ENCODE measurements around the gene UBD. TPM values are rescaled to one million over a fixed set of nuclear protein-coding genes. Genes with fewer than 3 reads are reported as not detected.

UBD gene
- total RNA-seq, 2 experiments from 2014 or later: 0.31 TPM; not detected in 1

DNA sequence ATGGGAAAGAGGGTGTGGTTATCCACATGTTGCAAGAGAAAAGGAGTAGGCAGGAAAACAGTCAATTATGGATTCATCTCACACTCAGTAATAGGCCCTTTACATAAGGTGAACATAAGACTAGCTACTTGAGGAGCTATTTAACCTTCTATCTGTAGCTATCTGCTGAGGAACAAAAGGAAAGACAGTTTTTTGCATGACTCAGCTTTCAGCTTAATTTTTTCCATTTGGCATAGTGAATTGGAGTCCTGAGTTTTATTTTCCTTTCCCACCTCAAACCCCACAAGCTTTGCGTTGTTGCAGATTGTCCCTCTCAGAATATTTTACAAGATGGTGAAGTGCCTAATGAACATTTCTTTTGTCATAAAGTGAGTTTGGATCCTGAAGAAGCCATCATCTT, 32.4 kb downstream of the UBD start:
- intact Hi-C loops (cut with micrococcal nuclease): no loop called here
- H3K27me3 Mint-ChIP-seq (ENCODE audit: low read depth): peaks cover 26% of the 10 kb centered on the region
- H3K9me3 Mint-ChIP-seq: peaks cover 5% of the 10 kb centered on the region
- no peak overlapping the region for H3K4me3 Mint-ChIP-seq
- H3K27ac Mint-ChIP-seq: no peak overlapping the region
- no peaks in the 10 kb centered on the region for H3K4me1 Mint-ChIP-seq (ENCODE audit: low read depth)
- no peak for DNase-seq
- CTCF ChIA-PET: no interaction called here
- H3K36me3 Mint-ChIP-seq (ENCODE audit: low read depth): no peaks in the 10 kb centered on the region

- peaks cover 29% of the 10 kb centered on the region for H3K27me3 Mint-ChIP-seq (ENCODE audit: low read depth)
- H3K4me1 Mint-ChIP-seq (ENCODE audit: low read depth): no peaks in the 10 kb centered on the region
- H3K4me3 Mint-ChIP-seq: no peak overlapping the region
- no peaks in the 10 kb centered on the region for H3K36me3 Mint-ChIP-seq (ENCODE audit: low read depth)
- H3K9me3 Mint-ChIP-seq: peaks cover 5% of the 10 kb centered on the region
- intact Hi-C loops (cut with micrococcal nuclease): no loop called here
- CTCF ChIA-PET: no interaction called here
- no peak for DNase-seq
- H3K27ac Mint-ChIP-seq: no peak overlapping the region
Measured at GRCh38 chr6:29525311-29525639, 34.3 kb downstream of the UBD start.

GRCh38 chr6:29524444-29525310, 34.9 kb downstream of the UBD start:
- Mint-ChIP-seq H3K9me3 (peaks cover 5% of the 10 kb centered on the region), H3K27me3 (ENCODE audit: low read depth) (peaks cover 29% of the 10 kb centered on the region), H3K4me1 (ENCODE audit: low read depth) (no peaks in the 10 kb centered on the region), H3K27ac (no peak overlapping the region), H3K36me3 (ENCODE audit: low read depth) (no peaks in the 10 kb centered on the region), H3K4me3 (no peak overlapping the region)
- DNase-seq: no peak
- intact Hi-C loops (cut with micrococcal nuclease): no loop called here
- CTCF ChIA-PET: interaction anchor here (0.7 kb wide), 2 partner anchors 47 to 59 kb away, joined by 3 read pairs; no protein-coding TSS in a partner anchor

GRCh38 chr6:29524044-29524443, 35.5 kb downstream of the UBD start:
- no peak for DNase-seq
- H3K27ac Mint-ChIP-seq: no peak overlapping the region
- peaks cover 29% of the 10 kb centered on the region for H3K27me3 Mint-ChIP-seq (ENCODE audit: low read depth)
- no peaks in the 10 kb centered on the region for H3K4me1 Mint-ChIP-seq (ENCODE audit: low read depth)
- H3K4me3 Mint-ChIP-seq: no peak overlapping the region
- H3K9me3 Mint-ChIP-seq: peaks cover 5% of the 10 kb centered on the region
- intact Hi-C loops (cut with micrococcal nuclease): no loop called here
- no peaks in the 10 kb centered on the region for H3K36me3 Mint-ChIP-seq (ENCODE audit: low read depth)
- CTCF ChIA-PET: interaction anchor here (0.7 kb wide), 1 partner anchor 60 kb away, joined by 3 read pairs; no protein-coding TSS in a partner anchor

- H3K36me3 Mint-ChIP-seq (ENCODE audit: low read depth): no peaks in the 10 kb centered on the region
- no peak overlapping the region for H3K27ac Mint-ChIP-seq
- H3K9me3 Mint-ChIP-seq: peaks cover 5% of the 10 kb centered on the region
- H3K4me3 Mint-ChIP-seq: no peak overlapping the region
- intact Hi-C loops (cut with micrococcal nuclease): no loop called here
- no peak for DNase-seq
- no peaks in the 10 kb centered on the region for H3K4me1 Mint-ChIP-seq (ENCODE audit: low read depth)
- peaks cover 29% of the 10 kb centered on the region for H3K27me3 Mint-ChIP-seq (ENCODE audit: low read depth)
- CTCF ChIA-PET: no interaction called here
Measured at GRCh38 chr6:29522227-29522626, 37.3 kb downstream of the UBD start.

DNA sequence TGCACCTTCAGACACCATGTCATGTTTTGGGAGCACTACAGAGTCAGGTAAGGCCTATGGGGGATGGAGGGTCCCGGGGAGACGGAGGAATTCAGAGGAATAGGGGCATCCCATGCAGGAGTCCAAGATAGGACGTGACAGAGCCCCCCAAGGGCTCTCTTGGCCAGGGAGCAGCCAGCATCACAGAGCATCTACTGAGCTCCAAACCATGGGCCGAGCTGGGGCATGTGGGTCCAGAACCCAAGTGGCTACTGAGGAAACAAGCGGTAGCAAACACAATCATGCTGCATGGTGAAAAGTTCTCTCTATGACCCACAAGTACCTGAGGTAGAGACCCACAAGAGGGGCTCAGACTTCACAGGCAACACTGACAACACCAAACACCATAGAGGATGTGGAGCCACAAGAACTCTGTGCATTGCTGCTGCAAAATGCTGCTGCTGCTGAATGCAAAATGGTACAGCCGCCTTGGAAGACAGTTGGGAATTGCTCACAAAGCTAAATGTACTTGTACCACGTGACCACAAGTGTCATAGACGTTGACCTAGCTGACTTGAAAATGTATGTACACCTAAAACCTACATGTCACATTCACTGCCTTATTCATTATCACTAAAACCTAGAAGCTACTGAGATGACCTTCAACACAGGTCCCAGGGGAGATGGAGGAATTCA, 38.4 kb downstream of the UBD start:
- no peak for DNase-seq
- intact Hi-C loops (cut with micrococcal nuclease): no loop called here
- peaks cover 5% of the 10 kb centered on the region for H3K9me3 Mint-ChIP-seq
- no peaks in the 10 kb centered on the region for H3K36me3 Mint-ChIP-seq (ENCODE audit: low read depth)
- no peak overlapping the region for H3K4me3 Mint-ChIP-seq
- CTCF ChIA-PET: no interaction called here
- H3K27ac Mint-ChIP-seq: no peak overlapping the region
- H3K27me3 Mint-ChIP-seq (ENCODE audit: low read depth): peaks cover 25% of the 10 kb centered on the region
- peaks cover 3% of the 10 kb centered on the region for H3K4me1 Mint-ChIP-seq (ENCODE audit: low read depth)

- peaks cover 7% of the 10 kb centered on the region for H3K4me1 Mint-ChIP-seq (ENCODE audit: low read depth)
- H3K27ac Mint-ChIP-seq: no peak overlapping the region
- intact Hi-C loops (cut with micrococcal nuclease): no loop called here
- peaks cover 17% of the 10 kb centered on the region for H3K27me3 Mint-ChIP-seq (ENCODE audit: low read depth)
- no peak for DNase-seq
- H3K4me3 Mint-ChIP-seq: no peak overlapping the region
- CTCF ChIA-PET: no interaction called here
- H3K36me3 Mint-ChIP-seq (ENCODE audit: low read depth): no peaks in the 10 kb centered on the region
- peaks cover 5% of the 10 kb centered on the region for H3K9me3 Mint-ChIP-seq
Measured at GRCh38 chr6:29520232-29520631, 39.3 kb downstream of the UBD start.

DNA sequence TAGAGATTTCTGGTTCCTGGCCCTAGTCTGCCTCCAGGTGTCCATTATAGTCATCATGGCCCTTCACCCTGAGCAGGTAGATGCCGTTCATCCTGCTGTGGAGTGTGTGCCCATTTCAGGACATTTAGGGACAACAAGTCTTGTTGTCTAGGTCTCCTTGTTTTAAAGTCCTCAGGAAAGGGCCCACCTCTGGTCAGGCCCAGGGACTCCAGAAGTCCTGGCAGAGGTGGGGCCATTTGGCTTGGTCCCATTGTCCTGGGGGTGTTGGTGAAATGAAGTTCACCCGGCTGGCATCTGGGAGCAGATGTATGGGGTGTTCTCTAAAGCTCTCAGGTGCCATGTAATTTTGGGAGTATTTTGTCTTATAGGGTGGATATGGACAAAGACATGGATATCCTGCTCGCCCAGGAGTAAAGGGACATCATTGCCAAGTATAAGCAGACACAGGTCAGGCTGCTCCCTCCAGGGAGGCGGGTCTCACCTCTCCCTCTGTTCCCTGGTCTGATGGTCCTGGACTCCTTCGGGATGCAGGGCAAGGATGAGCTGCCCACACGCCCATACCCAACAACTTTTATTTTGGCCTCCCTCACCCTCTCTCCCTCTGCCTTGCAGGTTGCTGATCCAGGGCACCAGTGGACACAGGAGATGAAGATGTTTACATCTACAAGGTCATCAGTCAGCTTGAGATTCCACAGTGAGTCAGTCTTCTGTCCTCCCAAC, 40.1 kb downstream of the UBD start:
- H3K27ac Mint-ChIP-seq: no peak overlapping the region
- CTCF ChIA-PET: interaction anchor here (0.6 kb wide), 1 partner anchor 1673 kb away, joined by 3 read pairs; no protein-coding TSS in a partner anchor
- peaks cover 7% of the 10 kb centered on the region for H3K4me1 Mint-ChIP-seq (ENCODE audit: low read depth)
- H3K27me3 Mint-ChIP-seq (ENCODE audit: low read depth): peaks cover 13% of the 10 kb centered on the region
- no peak overlapping the region for H3K4me3 Mint-ChIP-seq
- intact Hi-C loops (cut with micrococcal nuclease): no loop called here
- H3K36me3 Mint-ChIP-seq (ENCODE audit: low read depth): no peaks in the 10 kb centered on the region
- DNase-seq: no peak
- H3K9me3 Mint-ChIP-seq: peaks cover 5% of the 10 kb centered on the region

GRCh38 chr6:29517728-29518440, 41.6 kb downstream of the UBD start:
- Mint-ChIP-seq H3K36me3 (ENCODE audit: low read depth) (no peaks in the 10 kb centered on the region), H3K4me1 (ENCODE audit: low read depth) (peaks cover 7% of the 10 kb centered on the region), H3K27me3 (ENCODE audit: low read depth) (peaks cover 8% of the 10 kb centered on the region), H3K9me3 (peaks cover 2% of the 10 kb centered on the region), H3K27ac (no peak overlapping the region), H3K4me3 (no peak overlapping the region)
- no peak for DNase-seq
- CTCF ChIA-PET: no interaction called here
- intact Hi-C loops (cut with micrococcal nuclease): no loop called here

DNA sequence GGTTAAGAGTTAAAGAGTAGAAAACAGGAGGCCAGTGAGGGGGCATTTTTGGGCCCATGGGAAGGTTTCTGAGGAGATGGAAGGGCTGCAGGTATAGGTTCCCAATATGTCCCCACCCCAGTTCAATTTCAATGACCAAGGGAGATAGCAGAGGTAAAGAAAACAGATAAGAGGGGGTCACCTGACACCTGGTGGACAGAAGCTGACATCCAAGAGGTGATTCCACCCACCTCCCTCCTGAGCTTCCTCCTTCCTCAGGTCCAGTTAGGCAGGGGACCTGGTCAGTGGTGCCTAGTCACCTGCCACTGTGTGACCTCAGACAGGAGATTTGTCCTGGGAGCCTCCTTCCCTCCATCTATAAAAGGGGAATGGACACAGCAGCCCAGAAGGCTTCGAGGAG, 42.3 kb downstream of the UBD start:
- intact Hi-C loops (cut with micrococcal nuclease): no loop called here
- H3K27ac Mint-ChIP-seq: no peak overlapping the region
- H3K4me1 Mint-ChIP-seq (ENCODE audit: low read depth): peaks cover 7% of the 10 kb centered on the region
- CTCF ChIA-PET: interaction anchor here (1.3 kb wide), 1 partner anchor 133 kb away, joined by 3 read pairs; no protein-coding TSS in a partner anchor
- no peak overlapping the region for H3K4me3 Mint-ChIP-seq
- H3K9me3 Mint-ChIP-seq: no peaks in the 10 kb centered on the region
- H3K36me3 Mint-ChIP-seq (ENCODE audit: low read depth): no peaks in the 10 kb centered on the region
- DNase-seq: no peak
- H3K27me3 Mint-ChIP-seq (ENCODE audit: low read depth): peaks cover 4% of the 10 kb centered on the region

- CTCF ChIA-PET: interaction anchor here (1.3 kb wide), 1 partner anchor 134 kb away, joined by 3 read pairs; no protein-coding TSS in a partner anchor
- Mint-ChIP-seq H3K4me1 (ENCODE audit: low read depth) (peaks cover 7% of the 10 kb centered on the region), H3K36me3 (ENCODE audit: low read depth) (no peaks in the 10 kb centered on the region), H3K4me3 (no peak overlapping the region), H3K27ac (no peak overlapping the region), H3K9me3 (no peaks in the 10 kb centered on the region), H3K27me3 (ENCODE audit: low read depth) (peaks cover 4% of the 10 kb centered on the region)
- intact Hi-C loops (cut with micrococcal nuclease): no loop called here
- peak; percentile 71 for DNase-seq
Measured at GRCh38 chr6:29516108-29516507, 43.4 kb downstream of the UBD start.

GRCh38 chr6:29510746-29511300, 48.7 kb downstream of the UBD start:
- CTCF ChIA-PET: no interaction called here

More at GRCh38 chr6:29510746-29511300, 48.7 kb downstream of the UBD start:
- intact Hi-C loops (cut with micrococcal nuclease): no loop called here
- Mint-ChIP-seq H3K4me3 (no peak overlapping the region), H3K9me3 (no peaks in the 10 kb centered on the region), H3K27ac (no peak overlapping the region), H3K4me1 (ENCODE audit: low read depth) (peaks cover 1% of the 10 kb centered on the region), H3K36me3 (ENCODE audit: low read depth) (no peaks in the 10 kb centered on the region), H3K27me3 (ENCODE audit: low read depth) (peaks cover 5% of the 10 kb centered on the region)
- DNase-seq: no peak

Measured in activated naive CD4-positive, alpha-beta T cell treated with anti-CD3 and anti-CD28 coated beads for 36 hours (primary cell).